Astrocyte of the cerebellum (primary cell): ENCODE measurements around the gene ABLIM2.

Experiments used
- DNase-seq: peaks from one replicate; pipeline ENCODE4 v3.0.0-alpha.2; 2011; ENCODE audit warnings: low read depth
- H3K4me3 ChIP-seq: 2 replicates; pipeline ENCODE4 v1.5.1; 2011; ENCODE audit warnings: mild to moderate bottlenecking, low read depth, low read length, moderate library complexity
- CTCF ChIP-seq: IDR thresholded peaks from 2 replicates; pipeline ENCODE4 v1.5.1; 2012; ENCODE audit warnings: low read length, low read depth, moderate library complexity, mild to moderate bottlenecking; ENCODE audit errors: missing control alignments
- in situ Hi-C: cut with HindIII; loops from 2 replicates; pipeline ENCODE4 v1.10.0; 2017; ENCODE audit warnings: low sequenced_read_pairs

ABLIM2 gene

GRCh38 chr4:8118531-8118930 is 40.1 kb downstream of the ABLIM2 start:
- no peak for DNase-seq
- in situ Hi-C loops, result no loop called here
- no peak overlapping the region for H3K4me3 ChIP-seq
- TF ChIP-seq CTCF, result no peak

GRCh38 chr4:8118035-8118434 is 40.6 kb downstream of the ABLIM2 start:
- DNase-seq, result no peak
- H3K4me3 ChIP-seq, result no peak overlapping the region
- no peak for TF ChIP-seq CTCF
- in situ Hi-C loops, result no loop called here

GRCh38 chr4:8117278-8117682 is 41.3 kb downstream of the ABLIM2 start:
- TF ChIP-seq CTCF, result no peak
- no peak for DNase-seq
- no peak overlapping the region for H3K4me3 ChIP-seq
- in situ Hi-C loops, result no loop called here

- in situ Hi-C loops, result no loop called here
- DNase-seq, result no peak
These were observed 42.7 kb downstream of the ABLIM2 start for GRCh38 chr4:8115916-8116315.

GRCh38 chr4:8115203-8115520 is 43.5 kb downstream of the ABLIM2 start:
- in situ Hi-C loops, result no loop called here
- TF ChIP-seq CTCF, result no peak
- H3K4me3 ChIP-seq, result no peak overlapping the region
- no peak for DNase-seq

More at GRCh38 chr4:8115916-8116315, 42.7 kb downstream of the ABLIM2 start:
- H3K4me3 ChIP-seq, result no peak overlapping the region
- no peak for TF ChIP-seq CTCF

GRCh38 chr4:8114456-8115202 is 44.0 kb downstream of the ABLIM2 start:
- H3K4me3 ChIP-seq, result no peak overlapping the region
- no peak for TF ChIP-seq CTCF
- in situ Hi-C loops, result no loop called here
- no peak for DNase-seq
